NCI-H187 treated with DMSO at 0.1 percent for 48 hours (cell line): ENCODE measurements around the gene TBC1D32.
A peak's percentile ranks its signal among the peaks of the same experiment; 100 is the strongest.
"Not testable (repeated sequence)": the region's sequence is repeated elsewhere in the genome, so short reads cannot be mapped to it uniquely, and the experiment has no call there.

ENCODE experiments used
- DNase-seq: peaks from one replicate; lab custom pipeline; 2025; lab: John Stamatoyannopoulos, UW

Gene TBC1D32, protein sequence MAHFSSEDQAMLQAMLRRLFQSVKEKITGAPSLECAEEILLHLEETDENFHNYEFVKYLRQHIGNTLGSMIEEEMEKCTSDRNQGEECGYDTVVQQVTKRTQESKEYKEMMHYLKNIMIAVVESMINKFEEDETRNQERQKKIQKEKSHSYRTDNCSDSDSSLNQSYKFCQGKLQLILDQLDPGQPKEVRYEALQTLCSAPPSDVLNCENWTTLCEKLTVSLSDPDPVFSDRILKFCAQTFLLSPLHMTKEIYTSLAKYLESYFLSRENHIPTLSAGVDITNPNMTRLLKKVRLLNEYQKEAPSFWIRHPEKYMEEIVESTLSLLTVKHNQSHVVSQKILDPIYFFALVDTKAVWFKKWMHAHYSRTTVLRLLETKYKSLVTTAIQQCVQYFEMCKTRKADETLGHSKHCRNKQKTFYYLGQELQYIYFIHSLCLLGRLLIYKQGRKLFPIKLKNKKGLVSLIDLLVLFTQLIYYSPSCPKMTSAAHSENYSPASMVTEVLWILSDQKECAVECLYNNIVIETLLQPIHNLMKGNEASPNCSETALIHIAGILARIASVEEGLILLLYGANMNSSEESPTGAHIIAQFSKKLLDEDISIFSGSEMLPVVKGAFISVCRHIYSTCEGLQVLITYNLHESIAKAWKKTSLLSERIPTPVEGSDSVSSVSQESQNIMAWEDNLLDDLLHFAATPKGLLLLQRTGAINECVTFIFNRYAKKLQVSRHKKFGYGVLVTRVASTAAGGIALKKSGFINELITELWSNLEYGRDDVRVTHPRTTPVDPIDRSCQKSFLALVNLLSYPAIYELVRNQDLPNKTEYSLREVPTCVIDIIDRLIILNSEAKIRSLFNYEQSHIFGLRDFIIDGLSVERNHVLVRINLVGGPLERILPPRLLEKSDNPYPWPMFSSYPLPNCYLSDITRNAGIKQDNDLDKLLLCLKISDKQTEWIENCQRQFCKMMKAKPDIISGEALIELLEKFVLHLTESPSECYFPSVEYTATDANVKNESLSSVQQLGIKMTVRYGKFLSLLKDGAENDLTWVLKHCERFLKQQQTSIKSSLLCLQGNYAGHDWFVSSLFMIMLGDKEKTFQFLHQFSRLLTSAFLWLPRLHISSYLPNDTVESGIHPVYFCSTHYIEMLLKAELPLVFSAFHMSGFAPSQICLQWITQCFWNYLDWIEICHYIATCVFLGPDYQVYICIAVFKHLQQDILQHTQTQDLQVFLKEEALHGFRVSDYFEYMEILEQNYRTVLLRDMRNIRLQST

DNA sequence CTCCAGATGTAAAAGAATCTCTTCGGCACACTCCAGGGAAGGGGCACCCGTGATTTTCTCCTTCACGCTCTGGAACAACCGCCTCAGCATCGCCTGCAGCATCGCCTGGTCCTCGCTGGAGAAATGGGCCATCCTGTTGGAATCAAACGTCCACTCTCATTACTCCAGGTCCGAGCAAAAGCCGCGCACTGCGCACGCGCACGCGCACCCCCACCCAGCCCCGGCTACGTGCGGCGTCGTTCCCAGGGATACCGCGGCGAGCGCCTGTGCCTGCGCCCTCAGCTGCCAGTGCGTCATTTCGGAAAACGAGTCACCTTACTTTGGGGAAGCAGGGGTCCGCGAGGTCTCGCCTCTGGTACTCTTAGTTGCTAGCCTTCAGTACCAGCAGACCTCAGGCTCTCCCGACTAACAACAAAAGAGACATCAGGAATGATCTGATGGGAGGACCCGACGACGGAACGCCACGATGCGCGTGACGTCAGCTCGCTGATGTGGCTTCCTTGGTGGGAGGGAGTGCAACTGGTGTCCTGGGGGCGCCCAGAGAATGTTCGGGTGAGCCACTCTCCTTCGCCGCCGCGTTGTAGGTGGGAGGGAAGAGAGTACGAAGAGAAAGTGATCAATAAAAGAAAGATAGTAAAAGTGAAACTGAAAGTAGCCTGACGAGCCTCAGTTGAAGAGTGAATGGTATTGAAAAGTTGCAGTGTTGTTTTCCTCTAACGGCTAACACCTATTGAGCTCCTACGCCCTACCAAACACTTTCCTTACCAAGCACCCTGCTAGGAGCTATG, at the start of gene TBC1D32:
Gene TBC1D32, minus strand, starts transcription at position 182 of the 788 bp plus-strand sequence. Its CDS starts 50 bp downstream, at position 132.
- peak; percentile 51 for DNase-seq

DNA sequence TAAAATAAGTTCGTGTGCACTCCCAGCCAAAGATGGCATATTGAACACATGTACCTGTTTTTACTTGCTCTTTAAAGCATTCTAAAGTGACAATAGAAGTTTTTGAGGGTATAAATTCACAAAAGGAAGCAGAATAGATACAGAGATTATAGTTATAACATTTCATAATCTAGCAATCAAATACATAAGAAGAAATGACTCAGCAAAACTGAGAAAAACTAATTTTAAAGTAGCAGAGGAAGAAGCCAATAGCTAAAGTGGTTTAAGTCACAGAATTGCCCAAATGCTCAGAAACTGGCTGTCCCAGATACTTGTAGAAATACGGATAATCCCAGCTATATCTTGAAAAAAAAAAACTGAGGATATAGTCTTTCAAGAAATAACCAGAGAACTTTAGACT, 49.2 kb upstream of the TBC1D32 start:
- DNase-seq = no peak

DNA sequence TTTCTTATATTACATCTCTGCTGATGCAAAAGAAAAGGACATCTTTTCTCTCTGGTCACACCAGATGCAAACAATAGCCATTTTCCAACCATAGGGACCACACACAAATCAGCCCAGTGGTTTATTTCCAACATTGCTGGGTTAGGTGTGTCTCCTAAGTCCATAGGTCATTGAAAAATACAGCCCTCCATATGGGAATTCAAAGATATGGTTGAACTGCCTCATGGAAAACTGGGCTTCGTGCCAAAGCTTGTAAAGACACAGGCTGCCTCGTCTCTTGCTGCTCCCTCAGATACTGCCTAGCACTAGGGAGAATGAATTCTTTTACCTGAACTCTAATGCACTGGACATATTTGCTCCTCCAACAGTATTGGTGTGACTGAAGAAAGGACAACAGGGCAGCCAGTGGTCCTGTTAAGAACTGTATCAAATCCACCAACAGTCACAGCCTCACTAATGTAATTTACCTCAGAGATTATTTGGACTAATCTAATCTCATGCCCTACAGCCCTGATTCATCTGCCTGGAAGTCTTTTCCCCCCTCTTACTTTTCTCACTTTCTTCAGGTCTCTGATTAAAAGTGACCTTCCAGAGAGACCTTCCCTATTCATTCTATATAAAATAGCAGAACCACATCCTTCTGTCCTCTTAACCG, 48.3 kb upstream of the TBC1D32 start:
- DNase-seq = no peak

DNA sequence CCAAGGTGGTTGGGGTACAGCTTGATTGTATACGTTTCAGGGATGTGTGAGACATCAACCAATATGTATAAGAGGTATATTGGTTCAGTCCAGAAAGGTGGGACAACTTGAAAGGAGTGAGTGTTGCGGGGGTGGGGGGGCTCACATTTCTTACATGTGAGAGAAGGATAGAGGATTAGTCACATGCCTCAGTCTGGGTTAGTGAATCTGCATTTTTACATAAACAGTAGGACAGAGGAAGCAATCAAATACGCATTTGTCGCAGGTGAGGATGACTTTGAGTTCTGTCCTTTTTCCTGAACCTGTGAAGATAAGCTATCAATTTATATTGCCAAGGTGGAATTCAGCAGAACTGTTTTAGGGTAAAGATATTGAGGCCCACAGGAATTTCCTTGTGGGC, 42.1 kb upstream of the TBC1D32 start:
- no peak for DNase-seq

DNA sequence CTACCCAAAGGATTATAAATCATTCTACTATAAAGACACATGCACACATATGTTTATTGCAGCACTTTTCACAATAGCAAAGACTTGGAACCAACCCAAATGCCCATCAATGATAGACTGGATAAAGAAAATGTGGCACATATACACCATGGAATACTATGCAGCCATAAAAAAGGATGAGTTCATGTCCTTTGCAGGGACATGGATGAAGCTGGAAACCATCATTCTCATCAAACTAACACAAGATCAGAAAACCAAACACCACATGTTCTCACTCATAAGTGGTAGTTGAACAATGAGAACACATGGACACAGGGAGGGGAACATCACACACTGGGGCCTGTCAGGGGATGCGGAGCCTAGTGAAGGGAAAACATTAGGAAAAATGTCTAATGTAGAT, 39.9 kb upstream of the TBC1D32 start:
- not testable (repeated sequence) for DNase-seq

DNA sequence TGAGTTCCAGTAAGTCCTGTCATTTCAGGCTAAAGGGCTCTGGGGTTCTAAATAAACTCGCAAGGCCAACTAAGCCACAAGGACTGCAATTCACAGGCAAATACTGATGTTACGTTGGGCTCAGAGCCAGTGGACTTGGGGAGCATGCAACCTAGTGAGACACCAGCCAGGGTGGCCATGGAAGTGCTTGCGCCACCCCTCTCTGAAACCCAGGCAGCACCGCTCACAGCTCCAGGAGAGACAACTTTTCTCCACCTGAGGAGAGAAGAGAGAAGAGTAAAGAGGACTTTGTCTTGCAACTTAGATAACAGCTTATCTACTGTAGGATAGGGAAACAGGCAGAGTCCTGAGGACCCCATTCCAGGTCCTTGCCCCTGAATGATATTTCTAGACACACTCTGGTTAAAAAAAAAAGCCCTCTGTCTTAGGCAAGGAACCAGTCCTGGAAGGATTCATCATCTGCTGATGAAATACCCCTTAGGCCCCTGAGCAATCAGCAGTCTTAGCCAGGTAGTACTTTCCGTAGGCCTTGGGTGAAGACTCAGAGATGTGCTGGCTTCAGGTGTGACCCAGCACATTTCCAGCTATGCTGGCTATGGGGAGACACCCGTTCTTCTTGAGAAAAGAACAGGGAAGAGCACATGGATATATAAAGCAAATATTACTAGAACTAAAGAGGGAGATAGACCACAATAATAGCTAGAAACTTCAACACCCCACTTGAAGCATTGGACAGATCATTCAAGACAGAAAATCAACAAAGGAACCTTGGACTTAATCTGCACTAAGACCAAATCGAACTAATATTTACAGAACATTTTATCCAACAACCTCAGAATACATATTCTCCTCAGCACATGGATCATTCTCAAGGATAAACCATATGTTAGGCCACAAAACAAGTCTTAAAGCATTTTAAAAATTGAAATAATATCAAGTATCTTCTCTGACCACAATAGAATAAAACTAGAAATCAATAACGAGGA, 31.5 kb upstream of the TBC1D32 start:
- no peak for DNase-seq

DNA sequence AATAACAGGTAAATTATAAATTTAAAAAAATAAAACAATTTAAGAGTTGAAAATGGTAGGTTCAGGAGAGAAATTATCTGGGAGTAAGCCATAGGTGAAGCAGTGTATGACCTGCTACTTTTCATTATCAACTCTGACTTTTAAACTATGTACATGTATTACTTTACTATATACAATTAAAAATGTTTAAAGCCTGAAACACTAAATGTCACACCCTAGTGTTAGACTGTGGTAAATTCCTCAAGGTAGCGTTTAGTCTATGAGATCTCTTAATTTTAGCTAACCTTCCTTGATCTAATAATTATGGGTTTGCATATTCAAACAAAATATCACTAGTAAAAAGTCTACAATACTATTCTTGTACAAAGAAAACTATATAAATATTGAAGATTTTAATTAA, 22.3 kb upstream of the TBC1D32 start:
- no peak for DNase-seq

DNA sequence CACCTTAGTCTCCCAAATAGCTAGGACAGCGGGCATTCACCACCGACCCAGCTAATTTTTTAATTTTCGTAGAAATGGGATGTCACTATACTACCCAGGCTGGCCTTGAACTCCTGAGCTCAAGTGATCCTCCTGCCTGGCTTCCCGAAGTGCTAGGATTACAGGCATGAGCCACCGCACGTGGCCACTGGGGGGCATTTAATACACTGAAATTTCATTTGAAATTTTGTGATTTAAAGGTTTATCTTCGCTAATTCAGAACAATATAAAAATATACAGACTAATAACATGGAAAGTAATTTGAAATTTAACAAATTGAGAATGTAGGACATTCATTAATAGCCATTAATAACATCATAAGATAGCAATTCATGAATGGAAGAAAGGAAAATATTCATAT, 20.5 kb upstream of the TBC1D32 start:
- no peak for DNase-seq

DNA sequence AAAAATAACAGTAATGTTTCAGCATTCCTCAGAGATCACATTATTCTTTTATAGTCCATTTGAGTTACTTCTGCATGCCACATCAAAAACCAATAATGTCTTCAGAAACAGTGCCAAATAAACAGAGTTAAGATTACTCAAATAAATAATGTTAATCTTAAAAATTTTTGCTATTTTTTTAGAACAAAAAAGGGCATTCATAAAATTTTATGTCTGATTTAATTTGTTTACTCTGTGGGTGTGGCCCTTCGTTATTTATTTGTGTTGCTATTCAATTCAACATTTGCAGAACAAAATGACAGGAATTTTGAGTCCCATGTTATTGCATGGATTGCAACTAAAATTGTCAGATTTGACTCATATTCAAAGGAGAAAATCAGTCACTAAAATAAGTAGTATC, 18.7 kb upstream of the TBC1D32 start:
- DNase-seq = no peak

DNA sequence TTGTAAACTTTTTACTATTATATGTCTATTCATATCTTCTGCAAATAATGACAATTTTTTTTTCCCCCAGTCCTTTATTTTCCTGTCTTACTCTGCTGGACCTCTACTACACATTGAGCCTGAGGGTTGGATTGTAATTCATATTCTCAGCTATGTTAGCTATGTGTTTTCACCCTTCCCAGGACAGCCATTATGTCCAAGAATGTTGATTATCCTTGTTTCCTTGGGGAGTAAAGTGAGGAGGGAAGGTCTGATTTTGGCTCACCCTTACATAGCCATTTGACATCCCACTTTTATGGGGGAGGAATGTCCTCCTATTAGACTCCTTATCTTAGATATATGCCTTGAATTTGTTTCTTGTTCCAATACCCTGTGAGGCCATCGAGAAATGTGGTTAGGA, 17.6 kb upstream of the TBC1D32 start:
- DNase-seq = no peak

DNA sequence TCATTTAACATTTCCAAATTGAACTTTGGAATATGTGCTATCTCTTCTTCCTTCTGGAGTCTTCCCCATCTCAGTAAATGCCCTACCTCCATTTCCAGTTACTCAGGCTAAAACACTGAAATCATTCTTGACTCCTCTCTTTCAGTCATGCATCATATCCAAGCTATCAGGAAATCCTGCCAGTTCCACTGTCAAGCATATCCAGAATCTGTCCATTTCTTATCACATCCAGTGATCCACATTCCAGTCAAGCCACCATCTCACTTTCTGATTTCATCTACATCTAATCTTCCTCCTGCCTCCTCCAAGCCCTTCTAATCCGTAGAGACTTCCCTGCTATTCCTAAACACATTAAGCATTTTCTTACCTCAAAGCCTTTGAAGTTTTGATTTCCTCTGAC, 15.3 kb upstream of the TBC1D32 start:
- DNase-seq = no peak

DNA sequence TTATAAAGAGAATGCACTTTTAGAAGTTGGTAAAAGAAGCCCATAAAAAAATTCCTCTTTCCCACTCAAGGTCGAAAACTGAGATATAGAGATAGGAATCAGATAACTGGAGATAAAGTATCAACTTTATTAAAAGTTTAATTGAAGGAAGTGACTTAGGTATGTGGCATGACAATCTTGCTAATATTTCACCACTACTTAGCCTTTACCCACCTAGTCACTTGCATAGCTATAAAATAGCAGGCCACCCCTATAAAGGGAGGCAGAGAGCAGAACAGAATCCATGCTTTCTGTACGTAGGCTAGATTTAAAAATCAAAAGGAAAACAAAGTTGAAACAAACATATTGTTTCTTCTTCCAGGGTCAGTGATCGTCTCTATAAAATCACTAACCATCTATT, 13.2 kb upstream of the TBC1D32 start:
- DNase-seq = no peak

DNA sequence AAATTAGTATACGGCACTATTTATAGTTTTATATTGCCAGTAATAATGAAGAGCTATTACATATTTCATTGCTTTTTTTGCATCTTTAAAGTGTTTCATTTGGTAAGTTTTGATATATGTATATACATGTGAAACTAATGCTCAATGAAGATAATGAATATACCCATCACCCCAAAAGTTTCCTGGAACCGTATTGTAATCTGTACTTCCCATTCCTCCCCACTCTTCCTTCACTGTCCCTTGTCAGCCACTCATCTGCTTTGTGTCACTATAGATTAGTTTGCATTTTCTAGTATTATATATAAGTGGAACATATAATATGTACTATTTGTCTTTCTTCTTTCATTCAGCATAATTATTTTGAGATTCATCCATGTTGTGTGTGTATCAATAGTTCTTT, 10.3 kb upstream of the TBC1D32 start:
- no peak for DNase-seq

DNA sequence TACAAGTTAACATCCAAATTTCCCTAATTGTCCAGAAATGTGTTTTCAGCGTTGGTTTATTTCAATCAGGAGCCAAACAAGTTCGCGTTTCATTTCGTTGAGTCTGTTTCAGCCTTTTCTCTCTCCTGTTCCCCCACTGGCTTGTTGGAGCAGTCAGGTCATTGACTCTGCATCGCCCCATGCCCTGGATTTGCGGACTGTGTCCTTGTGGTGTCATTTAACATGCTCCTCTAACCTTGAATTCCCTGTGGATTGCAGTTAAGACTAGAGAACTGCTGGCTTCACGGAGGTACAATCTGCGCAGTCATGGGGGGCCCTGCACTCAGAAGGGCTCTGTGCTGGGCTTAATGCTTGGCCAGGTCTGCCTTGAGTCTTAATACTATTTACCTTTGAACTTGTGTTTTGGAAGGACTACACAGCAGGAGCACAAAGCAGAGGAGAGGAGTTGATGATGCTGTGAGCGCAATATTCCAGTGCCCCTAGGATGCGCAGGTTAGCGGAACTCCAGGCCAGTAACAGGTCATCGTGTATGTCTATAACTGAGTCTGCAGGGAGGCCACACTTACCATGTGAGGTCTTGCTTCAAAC, 5.5 kb upstream of the TBC1D32 start:
- DNase-seq = no peak

DNA sequence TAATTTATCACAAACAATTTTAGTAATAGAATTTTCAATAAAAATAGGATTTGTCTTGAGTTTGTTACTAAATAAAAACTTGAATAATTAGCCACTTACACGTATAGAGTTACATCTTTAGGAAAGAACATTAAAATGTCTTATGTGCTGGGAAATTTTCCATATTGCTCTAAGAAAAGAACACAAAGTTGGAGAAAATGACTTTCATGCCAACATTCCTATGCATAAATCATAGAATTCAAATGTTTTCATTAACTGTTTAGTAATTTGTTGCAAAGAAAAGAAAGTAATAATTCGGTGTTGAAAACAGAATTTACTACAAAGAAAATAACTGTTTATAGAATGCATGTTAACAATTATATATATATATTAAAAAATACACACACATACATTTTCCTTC, 4.7 kb upstream of the TBC1D32 start:
- no peak for DNase-seq

DNA sequence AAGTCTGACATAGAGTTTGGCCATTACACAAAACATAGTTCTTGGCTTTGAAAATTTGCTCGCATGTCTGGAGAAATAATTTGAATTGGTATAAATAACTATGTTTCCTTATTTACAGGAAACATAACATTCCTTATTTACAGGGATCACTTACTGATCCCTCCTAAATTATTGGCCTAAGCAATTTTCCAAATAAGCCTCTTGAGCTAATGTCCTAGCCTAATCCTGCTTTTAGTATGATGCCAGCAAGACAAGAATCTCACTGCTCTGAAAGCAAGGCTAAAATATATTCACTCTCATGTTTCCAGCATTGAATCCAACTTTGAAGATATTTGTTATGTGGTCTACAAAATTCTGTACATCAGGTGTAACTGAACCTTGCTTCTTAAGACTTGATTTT, 4.1 kb upstream of the TBC1D32 start:
- DNase-seq = no peak

DNA sequence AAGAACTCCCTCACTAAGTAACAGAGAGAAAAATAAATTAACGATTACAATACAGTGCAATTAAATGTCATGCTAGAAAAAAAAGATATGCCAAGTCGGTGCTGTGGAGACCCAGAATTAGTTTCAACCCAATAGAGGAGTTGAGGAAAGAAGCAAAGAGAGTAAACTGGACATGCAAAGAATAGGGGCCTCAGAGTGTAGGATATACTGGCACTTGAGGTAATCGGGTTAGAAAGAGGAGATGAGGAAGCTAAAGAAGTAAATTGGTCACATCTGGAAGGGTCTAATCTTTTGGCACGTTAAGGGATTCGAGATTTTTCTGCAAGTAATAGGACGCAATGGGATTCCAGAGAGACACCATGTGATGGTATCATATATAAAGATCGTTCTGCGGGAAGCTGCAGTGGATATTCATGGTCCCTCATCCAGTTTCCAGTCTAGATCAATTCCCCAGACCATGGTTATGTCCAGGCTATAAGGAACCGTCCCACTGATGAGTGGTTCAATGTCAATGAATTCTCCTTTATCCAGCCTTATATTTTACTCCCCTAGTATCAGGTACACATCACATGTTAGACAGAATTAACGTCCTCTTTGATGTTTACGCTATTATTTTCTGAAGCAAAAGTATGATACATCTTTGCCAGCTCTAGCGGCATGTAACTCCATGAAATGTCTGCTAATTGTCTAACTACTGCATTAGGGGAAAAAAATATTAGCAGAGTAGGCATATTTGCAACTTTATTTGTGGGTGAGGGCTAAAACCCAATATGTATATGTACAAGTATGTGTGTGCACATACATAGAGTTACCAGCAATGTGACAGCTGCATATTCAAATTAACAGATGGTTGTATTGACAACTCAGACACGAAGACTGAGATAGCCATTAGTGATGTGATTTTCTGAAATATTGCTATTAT, 1.1 kb upstream of the TBC1D32 start:
- DNase-seq = no peak

DNA sequence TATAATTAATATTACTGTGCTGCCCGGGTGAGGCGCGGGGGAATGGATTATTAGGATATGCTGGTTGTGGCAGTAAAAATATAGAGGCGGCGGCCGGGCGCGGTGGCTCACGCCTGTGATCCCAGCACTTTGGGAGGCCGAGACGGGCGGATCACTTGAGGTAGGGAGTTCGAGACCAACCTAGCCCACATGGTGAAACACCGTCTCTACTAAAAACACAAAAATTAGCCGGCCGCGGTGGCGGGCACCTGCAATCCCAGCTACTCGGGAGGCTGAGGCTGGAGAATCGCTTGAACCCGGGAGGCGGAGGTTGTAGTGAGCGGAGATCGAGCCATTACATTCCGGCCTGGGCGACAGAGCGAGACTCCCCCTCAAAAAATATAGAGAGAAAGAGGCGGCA, 586 bp downstream of the TBC1D32 start:
- DNase-seq = not testable (repeated sequence)
